HEK293T (cell line): Measurements from ENCODE around the gene GMIP.
"Not testable (repeated sequence)": the region's sequence is repeated elsewhere in the genome, so short reads cannot be mapped to it uniquely, and the experiment has no call there.

Source experiments
- CTCF ChIA-PET: fragments of 350-600 bp; formaldehyde crosslinking; extraction: SDS; loops from one replicate; lab custom pipeline; 2021; ENCODE audit warnings: antibody characterized with exemption, inconsistent platforms; lab: Yijun Ruan, JAX
- POLR2A ChIA-PET: fragments of 350-600 bp; formaldehyde crosslinking; extraction: SDS; loops from one replicate; lab custom pipeline; 2020; ENCODE audit warnings: antibody characterized with exemption, inconsistent platforms; lab: Yijun Ruan, JAX
- DNase-seq: peaks from one replicate; pipeline ENCODE4 v3.0.0; 2012; ENCODE audit warnings: mixed read lengths; ENCODE audit errors: extremely low spot score
- ARNT ChIP-seq: fragments of 450-650 bp; IDR thresholded peaks from 2 replicates; pipeline ENCODE4 v1.6.1; 2017; ENCODE audit warnings: mild to moderate bottlenecking
- BHLHE40 ChIP-seq: fragments of 450-650 bp; IDR thresholded peaks from 2 replicates; pipeline ENCODE4 v1.6.1; 2016; ENCODE audit warnings: mild to moderate bottlenecking, moderate library complexity, borderline replicate concordance
- CTBP1 ChIP-seq: fragments of 450-650 bp; IDR thresholded peaks from 2 replicates; pipeline ENCODE4 v1.6.1; 2016; ENCODE audit warnings: borderline replicate concordance
- ELF4 ChIP-seq: fragments of 450-650 bp; IDR thresholded peaks from 2 replicates; pipeline ENCODE4 v1.6.1; 2017; ENCODE audit warnings: antibody characterized with exemption
- FOXA1 ChIP-seq: fragments of 450-650 bp; IDR thresholded peaks from 2 replicates; pipeline ENCODE4 v1.6.1; 2016; ENCODE audit warnings: mild to moderate bottlenecking
- FOXK2 ChIP-seq: fragments of 450-650 bp; IDR thresholded peaks from 2 replicates; pipeline ENCODE4 v1.6.1; 2016; ENCODE audit warnings: mild to moderate bottlenecking
- FOXM1 ChIP-seq: fragments of 450-650 bp; IDR thresholded peaks from 2 replicates; pipeline ENCODE4 v1.6.1; 2017; ENCODE audit warnings: mild to moderate bottlenecking, borderline replicate concordance
- HDGF ChIP-seq: fragments of 450-650 bp; IDR thresholded peaks from 2 replicates; pipeline ENCODE4 v1.6.1; 2017; ENCODE audit warnings: antibody characterized with exemption, borderline replicate concordance
- L3MBTL2 ChIP-seq: fragments of 450-650 bp; conservative IDR thresholded peaks from 2 replicates; pipeline ENCODE4 v1.6.1; 2016; ENCODE audit warnings: mild to moderate bottlenecking
- LEF1 ChIP-seq: fragments of 450-650 bp; IDR thresholded peaks from 2 replicates; pipeline ENCODE4 v1.6.1; 2017; ENCODE audit warnings: mild to moderate bottlenecking, borderline replicate concordance
- NFRKB ChIP-seq: fragments of 450-650 bp; IDR thresholded peaks from 2 replicates; pipeline ENCODE4 v1.6.1; 2016; ENCODE audit warnings: mild to moderate bottlenecking, moderate library complexity
- SP1 ChIP-seq: fragments of 450-650 bp; IDR thresholded peaks from 2 replicates; pipeline ENCODE4 v1.6.1; 2017
- SUZ12 ChIP-seq: fragments of 450-650 bp; IDR thresholded peaks from 2 replicates; pipeline ENCODE4 v1.6.1; 2016; ENCODE audit warnings: mild to moderate bottlenecking
- TARDBP ChIP-seq: fragments of 450-650 bp; IDR thresholded peaks from 2 replicates; pipeline ENCODE4 v1.6.1; 2016
- ZNF384 ChIP-seq: fragments of 450-650 bp; IDR thresholded peaks from 2 replicates; pipeline ENCODE4 v1.6.1; 2016
- TF ChIP-seq, protein P1 (sequence below): fragments of 450-650 bp; IDR thresholded peaks from 2 replicates; pipeline ENCODE4 v1.6.1; 2016

Gene GMIP

DNA sequence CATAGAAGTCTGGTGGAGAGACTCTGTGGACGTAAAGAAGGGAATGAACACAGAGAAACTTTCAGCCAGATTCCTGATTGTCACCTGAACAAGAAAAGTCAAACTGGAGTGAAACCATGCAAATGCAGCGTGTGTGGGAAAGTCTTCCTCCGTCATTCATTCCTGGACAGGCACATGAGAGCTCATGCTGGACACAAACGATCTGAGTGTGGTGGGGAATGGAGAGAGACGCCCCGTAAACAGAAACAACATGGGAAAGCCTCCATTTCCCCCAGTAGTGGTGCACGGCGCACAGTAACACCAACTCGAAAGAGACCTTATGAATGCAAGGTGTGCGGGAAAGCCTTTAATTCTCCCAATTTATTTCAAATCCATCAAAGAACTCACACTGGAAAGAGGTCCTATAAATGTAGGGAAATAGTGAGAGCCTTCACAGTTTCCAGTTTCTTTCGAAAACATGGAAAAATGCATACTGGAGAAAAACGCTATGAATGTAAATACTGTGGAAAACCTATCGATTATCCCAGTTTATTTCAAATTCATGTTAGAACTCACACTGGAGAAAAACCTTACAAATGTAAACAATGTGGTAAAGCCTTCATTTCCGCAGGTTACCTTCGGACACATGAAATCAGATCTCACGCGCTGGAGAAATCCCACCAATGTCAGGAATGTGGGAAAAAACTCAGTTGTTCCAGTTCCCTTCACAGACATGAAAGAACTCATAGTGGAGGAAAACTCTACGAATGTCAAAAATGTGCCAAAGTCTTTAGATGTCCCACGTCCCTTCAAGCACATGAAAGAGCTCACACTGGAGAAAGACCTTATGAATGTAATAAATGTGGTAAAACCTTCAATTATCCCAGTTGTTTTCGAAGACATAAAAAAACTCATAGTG is 36.0 kb upstream of the GMIP start:
- ChIA-PET POLR2A (no interaction called here), CTCF (no interaction called here)
- no peak for TF ChIP-seq FOXK2
- TF ChIP-seq FOXA1 = no peak
- TF ChIP-seq LEF1 = no peak
- no peak for TF ChIP-seq FOXM1
- TF ChIP-seq TARDBP = no peak
- no peak for TF ChIP-seq SUZ12
- no peak for TF ChIP-seq CTBP1
- TF ChIP-seq L3MBTL2 = no peak
- TF ChIP-seq SP1 = no peak
- no peak for TF ChIP-seq BHLHE40
- no peak for TF ChIP-seq ZNF384
- no peak for TF ChIP-seq ELF4
- no peak for TF ChIP-seq HDGF
- TF ChIP-seq, protein P1, sequence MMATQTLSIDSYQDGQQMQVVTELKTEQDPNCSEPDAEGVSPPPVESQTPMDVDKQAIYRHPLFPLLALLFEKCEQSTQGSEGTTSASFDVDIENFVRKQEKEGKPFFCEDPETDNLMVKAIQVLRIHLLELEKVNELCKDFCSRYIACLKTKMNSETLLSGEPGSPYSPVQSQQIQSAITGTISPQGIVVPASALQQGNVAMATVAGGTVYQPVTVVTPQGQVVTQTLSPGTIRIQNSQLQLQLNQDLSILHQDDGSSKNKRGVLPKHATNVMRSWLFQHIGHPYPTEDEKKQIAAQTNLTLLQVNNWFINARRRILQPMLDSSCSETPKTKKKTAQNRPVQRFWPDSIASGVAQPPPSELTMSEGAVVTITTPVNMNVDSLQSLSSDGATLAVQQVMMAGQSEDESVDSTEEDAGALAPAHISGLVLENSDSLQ = no peak
- no peak for DNase-seq

DNA sequence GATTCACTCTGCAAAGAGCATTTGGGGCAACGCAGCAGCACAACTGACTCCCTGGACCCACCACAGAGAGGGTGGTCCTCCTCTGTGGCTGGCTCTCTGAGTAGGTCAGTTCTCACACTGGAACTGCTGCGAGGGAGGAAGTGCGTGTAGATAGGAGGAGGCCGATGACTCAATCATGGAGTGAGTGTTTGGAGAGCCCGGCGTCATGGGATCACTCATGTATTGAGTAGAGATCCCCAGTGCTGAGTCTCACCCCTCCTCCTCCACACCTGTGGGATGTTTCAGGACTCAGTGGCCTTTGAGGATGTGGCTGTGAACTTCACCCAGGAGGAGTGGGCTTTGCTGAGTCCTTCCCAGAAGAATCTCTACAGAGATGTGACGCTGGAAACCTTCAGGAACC is 34.1 kb upstream of the GMIP start:
- CTCF ChIA-PET = no interaction called here
- DNase-seq = no peak
- POLR2A ChIA-PET = no interaction called here
- TF ChIP-seq ARNT = no peak
- no peak for TF ChIP-seq HDGF
- TF ChIP-seq NFRKB = no peak
- no peak for TF ChIP-seq FOXA1
- no peak for TF ChIP-seq SUZ12
- no peak for TF ChIP-seq FOXM1
- no peak for TF ChIP-seq FOXK2
- no peak for TF ChIP-seq ELF4

- TF ChIP-seq LEF1 = no peak
- no peak for TF ChIP-seq ARNT
- TF ChIP-seq, protein P1 = no peak
- TF ChIP-seq HDGF = no peak
- no peak for TF ChIP-seq FOXK2
- no peak for TF ChIP-seq TARDBP
- no peak for TF ChIP-seq ZNF384
- TF ChIP-seq SUZ12 = no peak
- TF ChIP-seq CTBP1 = no peak
- TF ChIP-seq FOXA1 = no peak
- no peak for TF ChIP-seq FOXM1
- TF ChIP-seq NFRKB = no peak
- TF ChIP-seq BHLHE40 = no peak
- TF ChIP-seq SP1 = no peak
- no peak for TF ChIP-seq ELF4
- no peak for TF ChIP-seq L3MBTL2
- CTCF ChIA-PET = no interaction called here
- no peak for DNase-seq
- POLR2A ChIA-PET = no interaction called here
Measured at GRCh38 chr19:19674315-19674714, 30.9 kb upstream of the GMIP start.

DNA sequence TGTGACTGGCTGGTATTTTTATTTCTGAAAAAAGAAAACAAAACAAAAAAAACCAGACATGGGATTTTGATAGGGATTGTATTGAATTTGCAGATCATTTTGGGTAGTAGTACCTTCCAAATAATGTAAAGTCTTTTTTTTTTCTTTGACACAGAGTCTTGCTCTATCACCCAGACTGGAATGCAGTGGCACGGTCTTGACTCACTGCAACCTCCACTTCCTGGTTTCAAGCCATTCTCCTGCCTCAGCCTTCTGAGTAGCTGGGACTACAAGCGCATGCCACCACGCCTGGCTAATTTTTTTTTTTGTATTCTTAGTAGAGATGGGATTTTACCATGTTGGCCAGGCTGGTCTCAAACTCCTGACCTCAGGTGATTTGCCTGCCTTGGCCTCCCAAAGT is 29.4 kb upstream of the GMIP start:
- TF ChIP-seq FOXM1 = no peak
- POLR2A ChIA-PET = no interaction called here
- CTCF ChIA-PET = no interaction called here
- DNase-seq = no peak

DNA sequence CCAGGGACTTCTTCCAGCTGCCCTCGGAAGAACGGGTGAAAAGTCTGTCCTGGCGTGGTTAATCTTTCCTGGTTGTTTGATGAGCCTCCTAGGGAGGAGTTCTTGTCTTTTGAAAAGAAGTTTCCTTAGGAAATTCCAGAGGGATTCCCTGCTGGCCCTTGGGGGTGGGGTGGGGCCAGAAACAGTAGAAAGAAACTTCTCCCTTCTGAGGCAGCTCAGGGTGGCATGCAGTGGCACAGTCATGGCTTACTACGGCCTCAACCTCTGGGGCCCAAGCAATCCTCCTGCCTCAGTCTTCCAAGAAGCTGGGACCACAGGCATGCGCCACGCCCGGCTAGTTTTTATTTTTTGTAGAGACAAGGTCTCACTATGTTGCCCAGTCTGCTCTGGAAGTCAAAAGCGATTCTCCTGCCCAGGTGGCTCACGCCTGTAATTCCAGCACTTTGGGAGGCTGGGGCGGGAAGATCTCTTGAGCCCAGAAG is 26.7 kb upstream of the GMIP start:
- CTCF ChIA-PET = no interaction called here
- POLR2A ChIA-PET = interaction anchor here (2.7 kb wide), 1 partner anchor 106 kb away, joined by 13 read pairs; no protein-coding TSS in a partner anchor
- no peak for DNase-seq

GRCh38 chr19:19668230-19669012 is 25.0 kb upstream of the GMIP start, which contains the start of gene ZNF101:
ZNF101 (plus strand) TSS chr19:19668839; CDS start chr19:19668964, 125 bp downstream.
- DNase-seq = peak; percentile 89
- ChIA-PET POLR2A (interaction anchor here (0.7 to 2.7 kb wide), 3 partner anchors 64 to 1660 kb away, joined by 3 to 13 read pairs (median 3); partner anchors contain the start of gene ZNF14), CTCF (no interaction called here)
- TF ChIP-seq ELF4 (0 out of 2 replicates have a peak, but pooled peaks have one; percentile 27), NFRKB (no peak), L3MBTL2 (peak; percentile 77)
- TF ChIP-seq, protein P1 = peak; percentile 98

More for the DNA sequence above, 26.7 kb upstream of the GMIP start:
- TF ChIP-seq ZNF384 = no peak
- TF ChIP-seq, protein P1 = no peak
- TF ChIP-seq LEF1 = no peak
- TF ChIP-seq NFRKB = no peak
- TF ChIP-seq SUZ12 = no peak

DNA sequence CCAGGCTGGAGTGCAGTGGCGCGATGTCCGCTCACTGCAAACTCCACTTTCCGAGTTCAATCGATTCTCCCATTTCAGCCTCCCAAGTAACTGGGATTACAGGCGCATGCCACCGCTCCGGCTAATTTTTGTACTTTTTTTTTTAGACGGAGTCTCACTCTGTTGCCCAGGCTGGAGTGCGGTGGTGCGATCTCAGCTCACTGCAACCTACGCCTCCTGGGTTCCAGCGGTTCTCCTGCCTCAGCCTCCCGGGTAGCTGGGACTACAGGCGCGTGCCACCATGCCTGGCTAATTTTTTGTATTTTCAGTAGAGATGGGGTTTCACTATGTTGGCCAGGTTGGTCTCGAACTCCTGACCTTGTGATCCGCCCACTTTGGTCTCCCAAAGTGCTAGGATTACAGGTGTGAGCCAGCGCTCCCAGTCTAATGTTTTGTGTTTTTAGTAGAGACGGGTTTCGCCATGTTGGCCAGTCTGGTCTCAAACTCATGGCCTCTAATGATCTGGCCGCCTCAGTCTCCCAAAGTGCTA is 22.0 kb upstream of the GMIP start:
- POLR2A ChIA-PET, CTCF ChIA-PET, DNase-seq: not testable (repeated sequence)
